ENCODE measurements around the gene MRPS7. TPM values are rescaled to one million over a fixed set of nuclear protein-coding genes. Genes with fewer than 3 reads are reported as not detected.

The MRPS7 gene
- total and polyA plus RNA-seq, 2 experiments from 2014 or later = 47.5 to 102 TPM

DNA sequence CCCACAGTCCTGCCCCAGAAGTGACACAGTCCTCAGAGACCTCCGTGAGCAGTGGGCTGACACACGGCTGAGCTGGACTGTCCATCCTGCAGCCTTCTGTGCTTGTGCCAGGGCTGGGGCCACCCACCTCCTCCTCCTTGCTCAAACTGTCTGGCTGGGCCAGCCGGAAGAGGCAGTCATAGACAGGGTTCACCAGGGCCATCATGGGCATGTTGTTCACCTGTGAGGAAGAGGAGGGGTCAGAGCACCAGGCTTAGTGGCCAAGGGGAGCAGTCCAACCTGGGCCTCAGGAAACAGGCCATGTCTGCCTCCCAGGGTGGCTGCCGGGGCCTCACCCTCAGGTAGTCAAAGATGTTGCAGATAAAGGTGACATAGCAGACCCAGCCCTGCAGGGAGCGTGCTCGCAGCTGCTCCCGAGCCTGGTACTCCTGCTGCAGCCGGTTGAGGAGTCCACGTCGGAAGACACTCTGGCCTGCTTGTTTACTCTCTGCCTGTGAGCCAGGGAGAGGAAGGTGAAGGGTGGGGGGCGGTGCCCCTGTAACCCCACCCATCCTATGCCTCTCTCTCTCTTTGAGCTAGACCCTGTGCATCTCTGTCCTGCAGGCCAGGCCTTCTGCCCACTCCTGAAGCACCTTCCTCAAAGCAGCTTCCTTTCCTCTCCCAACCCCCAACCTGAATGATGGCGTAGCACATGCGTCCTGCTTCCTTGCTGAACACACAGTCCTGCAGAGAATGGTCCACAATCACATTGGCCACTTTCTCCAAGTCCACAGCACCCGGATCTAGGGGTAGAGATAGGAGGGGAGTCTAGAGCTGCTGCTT lies 5.9 kb downstream of the MRPS7 start:
- H3K4me3 ChIP-seq = no peak overlapping the region
- H2AFZ ChIP-seq = no peak overlapping the region
- DNase-seq (ENCODE audit: low spot score) = peak; percentile 77
- 40% methylated on average over 14 of the region's 14 CpGs for WGBS (ENCODE audit: low lambda C conversion rate, missing lambda C conversion rate)
- H4K20me1 ChIP-seq (ENCODE audit: insufficient read depth, poor library complexity, severe bottlenecking) = no peaks in the 10 kb centered on the region
- peaks cover 9% of the 10 kb centered on the region for H3K79me2 ChIP-seq
- peak overlapping the region; percentile 34 for H3K27ac ChIP-seq
- H3K36me3 ChIP-seq (replicated peaks; ENCODE audit: insufficient read depth, low read depth) = no peaks in the 10 kb centered on the region
- TF ChIP-seq EZH2 (IDR thresholded peaks at IDR 0.05; ENCODE audit: borderline replicate concordance) (no peak), EZH2phosphoT487 (IDR thresholded peaks at IDR 0.05; ENCODE audit: low read depth, severe bottlenecking, unreplicated experiment) (no peak), CTCF (IDR thresholded peaks at IDR 0.05; ENCODE audit: poor library complexity) (peak; percentile 24)
- no peaks in the 10 kb centered on the region for H3K27me3 ChIP-seq
- H3K4me1 ChIP-seq (ENCODE audit: insufficient read depth) = peaks cover 7% of the 10 kb centered on the region
- no peaks in the 10 kb centered on the region for H3K9me2 ChIP-seq (replicated peaks; ENCODE audit: insufficient read depth)
- no peaks in the 10 kb centered on the region for H3K9me3 ChIP-seq (ENCODE audit: low read depth)
- H3K4me2 ChIP-seq = no peak overlapping the region

- 32% methylated on average over 6 of the region's 6 CpGs for WGBS (ENCODE audit: low lambda C conversion rate, missing lambda C conversion rate)
- H3K4me2 ChIP-seq = peak overlapping the region; percentile 99
- DNase-seq (ENCODE audit: low spot score) = no peak
- H3K79me2 ChIP-seq = no peaks in the 10 kb centered on the region
- H3K4me1 ChIP-seq (ENCODE audit: insufficient read depth) = peaks cover 7% of the 10 kb centered on the region
- no peaks in the 10 kb centered on the region for H3K9me2 ChIP-seq (replicated peaks; ENCODE audit: insufficient read depth)
- peak overlapping the region; percentile 17 for H3K4me3 ChIP-seq
- H3K27ac ChIP-seq = peak overlapping the region; percentile 98
- no peaks in the 10 kb centered on the region for H3K36me3 ChIP-seq (replicated peaks; ENCODE audit: insufficient read depth, low read depth)
- H2AFZ ChIP-seq = peak overlapping the region; percentile 100
- TF ChIP-seq EZH2 (IDR thresholded peaks at IDR 0.05; ENCODE audit: borderline replicate concordance) = no peak
- TF ChIP-seq EZH2phosphoT487 (IDR thresholded peaks at IDR 0.05; ENCODE audit: low read depth, severe bottlenecking, unreplicated experiment) = no peak
- TF ChIP-seq CTCF (IDR thresholded peaks at IDR 0.05; ENCODE audit: poor library complexity) = no peak
- H4K20me1 ChIP-seq (ENCODE audit: insufficient read depth, poor library complexity, severe bottlenecking) = no peaks in the 10 kb centered on the region
- no peaks in the 10 kb centered on the region for H3K9me3 ChIP-seq (ENCODE audit: low read depth)
- H3K27me3 ChIP-seq = no peaks in the 10 kb centered on the region
Observed at GRCh38 chr17:75269844-75270217, 8.2 kb downstream of the MRPS7 start.

GRCh38 chr17:75270218-75270965 lies 8.7 kb downstream of the MRPS7 start:
- Histone ChIP-seq H2AFZ (peak overlapping the region; percentile 100), H3K9me3 (ENCODE audit: low read depth) (no peaks in the 10 kb centered on the region), H3K27ac (peak overlapping the region; percentile 98), H3K4me2 (peak overlapping the region; percentile 99), H3K9me2 (replicated peaks; ENCODE audit: insufficient read depth) (no peaks in the 10 kb centered on the region), H3K36me3 (replicated peaks; ENCODE audit: insufficient read depth, low read depth) (no peaks in the 10 kb centered on the region), H3K4me3 (peak overlapping the region; percentile 100), H3K4me1 (ENCODE audit: insufficient read depth) (peaks cover 7% of the 10 kb centered on the region), H4K20me1 (ENCODE audit: insufficient read depth, poor library complexity, severe bottlenecking) (no peaks in the 10 kb centered on the region), H3K79me2 (no peaks in the 10 kb centered on the region), H3K27me3 (no peaks in the 10 kb centered on the region)
- WGBS (ENCODE audit: low lambda C conversion rate, missing lambda C conversion rate) = 2% methylated on average over 47 of the region's 47 CpGs
- peak; percentile 49 for TF ChIP-seq CTCF (IDR thresholded peaks at IDR 0.05; ENCODE audit: poor library complexity)
- no peak for TF ChIP-seq EZH2 (IDR thresholded peaks at IDR 0.05; ENCODE audit: borderline replicate concordance)
- TF ChIP-seq EZH2phosphoT487 (IDR thresholded peaks at IDR 0.05; ENCODE audit: low read depth, severe bottlenecking, unreplicated experiment) = no peak
- DNase-seq (ENCODE audit: low spot score) = peak; percentile 88

All from hepatocyte (in vitro differentiated cells).